Measurements from ENCODE around the gene CXCL6. TPM values are rescaled to one million over a fixed set of nuclear protein-coding genes. Genes with fewer than 3 reads are reported as not detected.

The CXCL6 gene
- polyA plus RNA-seq, 1 donor from 2014 or later, result not detected

DNA sequence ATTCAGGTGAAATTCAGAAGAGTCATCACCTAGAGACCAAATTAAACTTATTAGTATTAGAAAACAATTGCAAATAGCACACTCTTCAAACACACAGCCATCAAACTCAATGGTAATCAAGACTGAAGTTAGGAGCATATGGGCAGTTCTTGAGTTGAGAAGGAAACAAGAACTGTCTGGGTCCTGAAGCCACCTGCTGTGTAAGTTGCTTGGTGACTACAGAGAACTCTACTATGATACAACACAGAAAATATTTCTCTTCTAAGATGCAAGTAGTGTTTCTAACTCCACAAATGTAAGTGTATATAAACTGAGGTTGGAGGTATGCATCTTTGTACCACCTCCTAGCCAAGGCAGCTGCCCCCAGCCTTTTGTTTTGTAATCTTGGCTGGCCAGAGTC lies 16.3 kb downstream of the CXCL6 start:
- Mint-ChIP-seq H3K4me3 (no peak overlapping the region), H3K27me3 (peaks cover 3% of the 10 kb centered on the region), H3K27ac (no peak overlapping the region), H3K4me1 (no peaks in the 10 kb centered on the region), H3K36me3 (no peaks in the 10 kb centered on the region), H3K9me3 (peaks cover 0 to 2% (median 0%) of the 10 kb centered on the region in 3 donors)

DNA sequence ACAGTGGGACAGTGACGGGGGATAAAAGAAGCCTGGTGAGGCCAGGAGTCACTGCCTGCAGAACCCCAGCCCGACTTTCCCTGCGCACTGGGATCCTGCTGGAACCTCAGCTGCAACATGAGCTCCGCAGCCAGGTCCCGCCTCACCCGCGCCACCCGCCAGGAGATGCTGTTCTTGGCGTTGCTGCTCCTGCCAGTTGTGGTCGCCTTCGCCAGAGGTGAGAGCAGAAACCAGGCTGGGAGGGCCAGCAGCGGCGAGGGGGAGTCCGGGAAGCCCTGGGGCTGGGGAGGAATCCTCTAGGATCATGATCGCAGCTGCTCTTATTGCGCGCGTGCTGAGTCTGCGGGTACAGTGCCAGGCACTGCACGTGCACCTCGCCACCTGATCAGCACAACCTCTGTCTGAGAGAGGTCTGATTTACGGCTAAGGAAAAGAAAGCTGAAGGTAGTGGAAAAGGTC lies 16.8 kb downstream of the CXCL6 start, which contains the start of gene PF4V1:
Gene PF4V1, plus strand, starts transcription at position 51 of the 459 bp plus-strand sequence. Its CDS starts 67 bp downstream, at position 118.
- Mint-ChIP-seq H3K36me3 (no peaks in the 10 kb centered on the region), H3K27ac (peak within 1 kb of the TSS in 1 of 3 donors; percentile 50), H3K27me3 (peaks cover 3% of the 10 kb centered on the region), H3K9me3 (peaks cover 0 to 2% (median 0%) of the 10 kb centered on the region in 3 donors), H3K4me1 (no peaks in the 10 kb centered on the region), H3K4me3 (no peak within 1 kb of the TSS)

DNA sequence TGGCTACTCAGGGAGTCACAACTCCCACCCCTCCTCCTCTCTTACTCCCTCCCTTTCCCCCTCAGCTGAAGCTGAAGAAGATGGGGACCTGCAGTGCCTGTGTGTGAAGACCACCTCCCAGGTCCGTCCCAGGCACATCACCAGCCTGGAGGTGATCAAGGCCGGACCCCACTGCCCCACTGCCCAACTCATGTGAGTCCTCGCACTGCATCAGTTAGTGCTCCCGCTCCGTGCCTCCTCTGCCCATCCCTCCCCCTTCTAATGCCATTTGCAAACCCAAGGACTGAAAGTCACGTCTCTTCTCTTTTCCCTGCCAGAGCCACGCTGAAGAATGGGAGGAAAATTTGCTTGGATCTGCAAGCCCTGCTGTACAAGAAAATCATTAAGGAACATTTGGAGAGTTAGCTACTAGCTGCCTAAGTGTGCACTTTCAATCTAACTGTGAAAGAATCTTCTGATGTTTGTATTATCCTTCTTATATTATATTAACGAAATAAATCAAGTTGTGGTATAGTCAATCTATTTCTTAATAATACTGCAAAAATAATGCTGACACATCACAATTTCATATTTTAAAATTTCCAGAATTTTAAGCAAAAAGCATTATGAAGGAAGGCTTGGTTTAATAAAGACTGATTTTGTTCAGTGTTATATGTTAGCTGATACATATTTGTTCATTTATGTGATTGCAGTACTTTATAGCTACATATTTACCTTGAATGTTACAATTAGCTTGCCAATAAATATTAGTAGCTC lies 17.4 kb downstream of the CXCL6 start:
- peak overlapping the region in 1 of 3 donors; percentile 50 for H3K27ac Mint-ChIP-seq
- H3K27me3 Mint-ChIP-seq, result peaks cover 3% of the 10 kb centered on the region
- H3K36me3 Mint-ChIP-seq, result no peaks in the 10 kb centered on the region
- H3K4me3 Mint-ChIP-seq, result no peak overlapping the region
- H3K9me3 Mint-ChIP-seq, result peaks cover 0 to 2% (median 0%) of the 10 kb centered on the region in 3 donors
- no peaks in the 10 kb centered on the region for H3K4me1 Mint-ChIP-seq

DNA sequence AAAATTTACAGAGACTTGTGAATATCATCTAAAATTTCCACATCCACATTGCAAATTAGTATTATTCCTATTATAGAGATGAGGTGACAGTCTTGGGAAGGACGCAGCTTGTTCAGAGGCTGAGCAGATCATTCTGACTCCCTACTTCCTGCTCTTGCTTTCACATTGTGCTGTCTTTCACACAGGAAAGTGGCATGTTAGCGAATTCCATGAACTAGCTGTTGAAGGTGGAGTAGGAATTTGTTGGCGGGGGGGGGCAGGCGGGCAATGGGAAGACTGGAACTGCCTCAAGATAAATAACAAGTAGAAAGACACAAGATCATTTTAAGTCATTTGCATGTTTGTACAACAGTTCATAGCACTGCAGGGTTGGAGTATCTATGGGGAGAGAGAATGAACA lies 18.9 kb downstream of the CXCL6 start:
- Mint-ChIP-seq H3K27me3 (peaks cover 3% of the 10 kb centered on the region), H3K4me3 (no peak overlapping the region), H3K36me3 (no peaks in the 10 kb centered on the region), H3K27ac (no peak overlapping the region), H3K9me3 (peaks cover 0 to 2% (median 0%) of the 10 kb centered on the region in 3 donors), H3K4me1 (no peaks in the 10 kb centered on the region)

DNA sequence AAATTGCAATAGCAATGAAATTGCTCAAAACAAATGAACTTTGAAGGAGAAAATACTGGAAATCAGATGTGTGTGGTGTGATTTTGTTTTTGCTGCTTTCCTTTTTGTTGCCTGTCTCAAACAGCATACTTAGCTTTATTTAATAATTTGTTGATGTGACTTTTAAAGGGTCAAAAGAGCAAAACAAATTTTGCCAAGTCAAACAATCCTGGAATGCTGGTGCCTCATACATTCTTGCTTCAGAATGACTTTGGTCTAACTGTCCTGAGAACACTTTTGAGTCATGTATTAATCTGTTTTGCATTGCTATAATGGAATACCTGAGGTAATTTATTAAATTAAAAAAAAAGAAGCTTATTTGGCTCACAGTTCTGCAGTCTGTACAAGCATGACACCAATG lies 20.0 kb downstream of the CXCL6 start:
- H3K4me1 Mint-ChIP-seq, result no peaks in the 10 kb centered on the region
- no peaks in the 10 kb centered on the region for H3K36me3 Mint-ChIP-seq
- no peak overlapping the region for H3K4me3 Mint-ChIP-seq
- H3K27ac Mint-ChIP-seq, result no peak overlapping the region
- H3K9me3 Mint-ChIP-seq, result peaks cover 0 to 2% (median 0%) of the 10 kb centered on the region in 3 donors
- H3K27me3 Mint-ChIP-seq, result peaks cover 3% of the 10 kb centered on the region

DNA sequence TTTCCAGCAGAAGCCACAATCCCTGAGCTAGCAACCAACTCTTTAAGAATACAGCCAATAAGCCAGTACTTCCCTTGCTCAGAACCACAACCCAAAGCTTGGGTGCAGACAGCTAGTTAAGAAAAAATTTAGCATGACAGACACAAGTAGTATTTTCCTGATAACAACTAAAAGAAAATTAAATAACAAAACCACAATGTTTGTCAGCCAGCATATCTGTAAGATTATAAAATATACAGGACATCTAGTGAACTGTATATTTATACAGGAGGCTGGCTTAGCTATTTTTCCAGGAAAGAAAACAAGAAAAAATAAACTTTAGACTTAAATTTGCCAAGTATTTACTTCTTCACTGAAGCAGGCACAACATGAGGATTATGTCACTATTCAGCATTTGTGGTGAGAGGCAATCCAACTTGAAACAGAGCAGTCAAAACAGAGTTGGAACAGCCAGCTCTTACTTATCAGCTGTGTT lies 23.2 kb downstream of the CXCL6 start:
- H3K9me3 Mint-ChIP-seq, result peaks cover 0 to 2% (median 0%) of the 10 kb centered on the region in 3 donors
- H3K4me1 Mint-ChIP-seq, result no peaks in the 10 kb centered on the region
- no peak overlapping the region for H3K4me3 Mint-ChIP-seq
- no peak overlapping the region for H3K27ac Mint-ChIP-seq
- H3K27me3 Mint-ChIP-seq, result no peaks in the 10 kb centered on the region
- no peaks in the 10 kb centered on the region for H3K36me3 Mint-ChIP-seq

DNA sequence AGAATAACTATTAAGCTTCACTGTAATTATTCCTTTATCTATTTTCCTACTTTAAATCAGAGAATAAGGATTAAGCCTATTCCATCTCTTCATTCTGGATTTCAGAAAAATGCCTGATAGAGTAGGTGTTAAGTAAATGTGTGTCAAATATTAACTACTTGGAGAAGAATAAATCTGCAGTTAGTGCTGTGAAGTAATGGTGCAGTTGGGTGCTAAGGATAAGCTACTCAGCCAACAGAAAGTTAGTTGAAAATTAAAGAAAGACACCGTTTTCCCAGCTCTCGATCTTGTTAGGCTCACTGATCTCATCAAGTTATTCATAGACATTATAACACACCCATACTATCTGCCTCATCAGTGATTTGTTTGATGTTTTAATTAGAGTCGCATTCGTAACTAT lies 23.7 kb downstream of the CXCL6 start:
- Mint-ChIP-seq H3K27me3 (no peaks in the 10 kb centered on the region), H3K4me3 (no peak overlapping the region), H3K36me3 (no peaks in the 10 kb centered on the region), H3K27ac (no peak overlapping the region), H3K9me3 (peaks cover 0 to 2% (median 0%) of the 10 kb centered on the region in 3 donors), H3K4me1 (no peaks in the 10 kb centered on the region)

DNA sequence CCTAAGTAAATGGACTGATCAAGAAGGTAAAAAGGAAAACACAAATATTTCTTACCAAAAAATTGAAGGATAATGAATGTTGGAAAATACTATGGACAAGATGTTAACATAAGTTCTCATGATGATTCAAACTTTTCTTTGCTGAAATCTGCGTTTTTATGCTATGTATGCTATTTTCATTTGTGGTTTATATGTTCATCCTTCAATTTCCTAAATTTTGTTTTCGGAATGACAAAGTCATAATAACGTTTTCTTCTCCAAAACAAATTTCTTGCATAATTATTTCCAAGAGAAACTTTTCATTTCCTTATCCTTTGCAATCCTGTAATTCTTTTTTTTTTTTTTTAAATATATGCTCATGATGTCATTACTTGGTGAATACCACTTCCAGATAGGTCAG lies 24.4 kb downstream of the CXCL6 start:
- H3K4me3 Mint-ChIP-seq, result no peak overlapping the region
- H3K4me1 Mint-ChIP-seq, result no peaks in the 10 kb centered on the region
- H3K27me3 Mint-ChIP-seq, result no peaks in the 10 kb centered on the region
- no peaks in the 10 kb centered on the region for H3K36me3 Mint-ChIP-seq
- H3K27ac Mint-ChIP-seq, result no peak overlapping the region
- H3K9me3 Mint-ChIP-seq, result peaks cover 0 to 2% (median 0%) of the 10 kb centered on the region in 3 donors

DNA sequence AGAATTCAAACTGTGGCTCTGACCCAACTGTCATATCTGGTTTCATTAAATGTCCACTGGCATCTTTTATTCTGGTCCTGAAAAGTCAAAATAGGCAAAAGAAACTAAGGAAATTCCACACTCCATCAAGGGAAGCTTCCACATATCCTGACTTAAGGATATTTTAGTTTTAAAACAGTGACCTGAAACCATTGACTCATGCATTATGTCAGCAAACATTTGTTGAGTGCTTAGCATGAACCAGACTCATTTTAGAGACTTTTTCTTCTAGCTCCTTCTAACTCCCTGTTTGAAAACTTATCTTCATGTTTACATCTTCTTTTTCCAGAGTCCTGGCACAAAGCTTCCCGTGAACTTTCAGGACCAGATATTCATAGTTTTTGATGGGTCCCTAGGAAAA lies 25.8 kb downstream of the CXCL6 start:
- H3K4me3 Mint-ChIP-seq, result no peak overlapping the region
- peak overlapping the region in 1 of 3 donors; percentile 1 for H3K27ac Mint-ChIP-seq
- no peaks in the 10 kb centered on the region for H3K36me3 Mint-ChIP-seq
- no peaks in the 10 kb centered on the region for H3K27me3 Mint-ChIP-seq
- H3K9me3 Mint-ChIP-seq, result no peaks in the 10 kb centered on the region
- no peaks in the 10 kb centered on the region for H3K4me1 Mint-ChIP-seq

DNA sequence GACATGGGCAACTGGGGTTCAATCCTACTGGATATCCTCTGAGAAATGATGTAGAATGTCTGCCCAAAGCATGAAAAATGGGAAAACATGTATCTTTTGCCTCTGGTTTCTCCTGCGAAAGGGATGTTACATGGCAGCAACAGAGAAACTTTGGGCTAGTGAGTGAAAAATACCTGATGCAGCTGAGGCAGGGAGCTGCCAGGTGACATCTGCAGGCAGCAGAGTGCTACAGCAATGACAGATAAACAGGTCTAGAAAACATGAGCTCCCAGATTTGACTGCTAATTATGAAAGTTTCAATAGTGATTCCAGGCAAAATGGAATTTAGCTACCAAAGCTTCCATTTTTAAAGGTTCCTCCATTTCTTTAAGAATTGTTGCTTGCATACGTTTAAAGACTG lies 27.9 kb downstream of the CXCL6 start:
- no peaks in the 10 kb centered on the region for H3K9me3 Mint-ChIP-seq
- peaks cover 14% of the 10 kb centered on the region for H3K27me3 Mint-ChIP-seq
- H3K36me3 Mint-ChIP-seq, result no peaks in the 10 kb centered on the region
- no peaks in the 10 kb centered on the region for H3K4me1 Mint-ChIP-seq
- H3K27ac Mint-ChIP-seq, result no peak overlapping the region
- H3K4me3 Mint-ChIP-seq, result no peak overlapping the region

DNA sequence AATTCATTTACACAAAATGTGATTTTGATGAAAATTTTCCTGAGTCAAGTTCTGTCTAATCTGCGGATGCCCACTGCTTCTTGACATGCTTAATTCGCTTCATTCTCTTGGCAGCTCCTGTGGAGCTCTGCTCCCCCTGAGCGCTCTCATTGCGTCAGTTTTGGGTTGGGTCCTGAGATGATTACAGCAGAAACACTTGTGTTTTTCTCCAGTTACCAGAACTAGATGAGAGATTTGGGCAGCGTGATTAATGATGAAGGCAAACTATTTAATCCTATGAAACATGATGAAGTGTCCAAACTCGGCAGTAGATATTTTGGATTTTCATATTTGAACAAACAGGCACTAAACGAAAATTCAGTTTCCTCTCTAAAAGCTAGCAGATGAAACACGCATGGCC lies 28.5 kb downstream of the CXCL6 start:
- Mint-ChIP-seq H3K27ac (no peak overlapping the region), H3K9me3 (no peaks in the 10 kb centered on the region), H3K4me1 (no peaks in the 10 kb centered on the region), H3K4me3 (no peak overlapping the region), H3K27me3 (peaks cover 19% of the 10 kb centered on the region), H3K36me3 (no peaks in the 10 kb centered on the region)

DNA sequence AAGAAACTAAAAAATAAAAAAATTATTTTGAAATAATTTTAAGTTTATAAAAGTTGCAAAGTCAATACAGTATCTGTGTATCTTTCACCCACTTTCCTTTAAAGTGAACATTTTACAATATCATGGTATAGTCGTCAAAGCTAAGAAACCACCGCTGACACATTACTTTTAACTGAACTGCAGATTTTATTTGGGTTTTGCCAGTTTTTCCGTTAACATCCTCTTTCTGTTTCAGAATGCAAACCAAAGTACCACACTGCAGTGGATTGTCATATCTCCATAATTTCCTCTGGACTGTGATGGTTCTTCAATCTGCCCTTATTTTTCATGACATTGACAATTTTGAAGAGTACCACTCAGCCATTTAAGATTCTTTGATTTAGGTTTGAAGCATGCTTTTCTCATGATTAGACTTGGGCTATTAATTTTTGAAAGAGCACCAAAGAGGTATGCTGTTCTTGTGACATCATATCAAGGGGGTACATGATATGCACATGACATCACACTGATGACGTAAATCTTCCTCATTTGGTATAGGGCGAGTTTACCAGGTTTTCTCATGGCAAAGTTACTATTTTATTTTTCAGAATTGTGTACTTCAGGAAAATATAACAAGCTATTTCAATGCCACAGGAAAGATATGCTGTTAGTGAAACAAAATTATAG lies 29.1 kb downstream of the CXCL6 start:
- no peaks in the 10 kb centered on the region for H3K4me1 Mint-ChIP-seq
- no peaks in the 10 kb centered on the region for H3K36me3 Mint-ChIP-seq
- H3K4me3 Mint-ChIP-seq, result no peak overlapping the region
- peaks cover 19% of the 10 kb centered on the region for H3K27me3 Mint-ChIP-seq
- no peak overlapping the region for H3K27ac Mint-ChIP-seq
- no peaks in the 10 kb centered on the region for H3K9me3 Mint-ChIP-seq

DNA sequence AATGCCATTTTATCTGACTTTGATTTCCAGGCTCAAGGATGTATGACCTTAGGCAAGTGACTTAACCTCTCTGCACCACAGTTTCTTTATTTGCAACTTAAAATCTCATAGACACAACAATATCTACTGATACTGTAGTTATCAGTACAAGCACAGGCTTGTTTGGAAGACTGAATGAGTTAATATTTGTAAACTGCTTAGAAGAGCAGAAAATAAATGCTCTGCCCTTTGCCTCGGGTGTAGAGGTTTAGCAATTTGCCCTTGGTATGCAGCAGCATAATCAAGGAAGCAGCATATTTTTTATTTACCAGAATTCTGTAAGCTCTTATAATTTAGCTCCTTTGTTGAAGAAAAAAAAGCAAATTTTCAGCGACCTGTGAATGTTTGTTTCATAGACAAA lies 29.8 kb downstream of the CXCL6 start:
- Mint-ChIP-seq H3K27ac (no peak overlapping the region), H3K4me1 (no peaks in the 10 kb centered on the region), H3K36me3 (no peaks in the 10 kb centered on the region), H3K27me3 (peaks cover 19% of the 10 kb centered on the region), H3K9me3 (no peaks in the 10 kb centered on the region), H3K4me3 (no peak overlapping the region)

DNA sequence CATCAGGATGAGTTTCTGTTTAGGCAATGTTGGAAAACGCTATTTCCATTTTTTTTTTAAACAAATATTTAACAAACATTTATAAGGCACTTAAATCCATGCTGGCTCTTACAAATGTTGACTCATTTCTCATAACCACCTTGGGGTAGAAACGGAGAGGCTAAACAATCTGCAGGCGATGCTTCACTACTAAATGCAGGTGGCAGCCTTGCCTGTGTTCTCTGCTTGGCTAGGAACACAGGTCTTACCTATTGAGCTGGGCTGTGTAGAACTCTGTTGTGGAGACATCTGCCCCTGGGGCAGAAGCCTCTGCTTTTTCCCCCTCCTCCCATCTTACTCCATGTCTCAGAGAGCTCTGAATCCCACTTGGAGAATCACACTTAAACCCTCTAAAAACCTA lies 31.3 kb downstream of the CXCL6 start:
- H3K27ac Mint-ChIP-seq, result peak overlapping the region in 1 of 3 donors; percentile 22
- peaks cover 19% of the 10 kb centered on the region for H3K27me3 Mint-ChIP-seq
- H3K9me3 Mint-ChIP-seq, result no peaks in the 10 kb centered on the region
- H3K4me3 Mint-ChIP-seq, result no peak overlapping the region
- H3K36me3 Mint-ChIP-seq, result no peaks in the 10 kb centered on the region
- no peaks in the 10 kb centered on the region for H3K4me1 Mint-ChIP-seq

DNA sequence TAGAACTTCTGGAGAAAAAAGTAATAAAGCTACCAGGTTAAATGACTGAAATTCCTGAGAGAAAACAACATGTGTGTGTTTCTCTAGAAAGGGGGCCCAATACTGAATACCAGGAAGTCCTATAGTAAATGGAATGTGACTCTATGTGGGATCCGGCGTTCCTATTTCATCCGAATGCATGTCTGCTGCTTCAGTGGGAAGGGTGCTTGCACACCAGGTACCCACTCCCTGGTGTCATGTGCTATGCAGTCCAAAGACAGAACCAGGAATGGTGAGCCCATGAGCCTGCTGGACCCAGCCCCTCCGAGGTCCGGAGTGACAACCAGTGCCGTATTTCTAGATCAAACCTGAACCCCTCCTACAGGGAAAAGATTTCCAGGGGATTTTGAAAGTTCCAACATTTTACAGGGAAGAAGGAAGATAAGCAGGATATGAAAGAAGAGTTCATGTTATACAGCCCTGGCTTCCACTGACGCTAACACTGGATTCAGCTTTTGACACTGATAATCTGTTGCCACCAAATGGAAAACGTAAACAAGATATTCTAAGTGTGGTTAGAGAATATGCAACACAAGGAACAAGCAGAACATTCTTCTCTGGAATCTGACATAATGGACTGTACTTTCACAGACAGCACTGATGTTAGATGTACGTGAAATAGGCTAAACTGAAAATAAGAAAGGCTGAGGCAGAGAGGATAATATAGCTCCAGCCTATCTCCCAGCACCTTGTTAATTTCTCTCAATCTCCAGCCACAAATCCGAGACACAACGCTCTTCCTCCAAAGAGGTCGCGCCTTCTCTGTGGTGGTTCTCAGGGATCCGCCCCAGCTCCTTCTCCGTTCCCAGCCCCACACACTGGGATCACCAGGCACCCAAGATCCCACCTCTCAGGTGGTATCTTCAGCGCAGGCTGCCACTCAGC lies 32.0 kb downstream of the CXCL6 start:
- peak overlapping the region in 1 of 3 donors; percentile 22 for H3K27ac Mint-ChIP-seq
- H3K36me3 Mint-ChIP-seq, result no peaks in the 10 kb centered on the region

More for the DNA sequence above, 32.0 kb downstream of the CXCL6 start:
- Mint-ChIP-seq H3K27me3 (peaks cover 19% of the 10 kb centered on the region), H3K9me3 (no peaks in the 10 kb centered on the region), H3K4me1 (no peaks in the 10 kb centered on the region), H3K4me3 (no peak overlapping the region)

Data from IgD-negative memory B cell (primary cell).